ENCODE measurements around the gene LNX1.

LNX1 gene

GRCh38 chr4:53595204-53595603, 3.9 kb upstream of the LNX1 start:
- H3K4me3 ChIP-seq (ENCODE audit: low read depth, low read length) = no peak overlapping the region
- DNase-seq (ENCODE audit: low read depth) = no peak
- TF ChIP-seq, protein P1, sequence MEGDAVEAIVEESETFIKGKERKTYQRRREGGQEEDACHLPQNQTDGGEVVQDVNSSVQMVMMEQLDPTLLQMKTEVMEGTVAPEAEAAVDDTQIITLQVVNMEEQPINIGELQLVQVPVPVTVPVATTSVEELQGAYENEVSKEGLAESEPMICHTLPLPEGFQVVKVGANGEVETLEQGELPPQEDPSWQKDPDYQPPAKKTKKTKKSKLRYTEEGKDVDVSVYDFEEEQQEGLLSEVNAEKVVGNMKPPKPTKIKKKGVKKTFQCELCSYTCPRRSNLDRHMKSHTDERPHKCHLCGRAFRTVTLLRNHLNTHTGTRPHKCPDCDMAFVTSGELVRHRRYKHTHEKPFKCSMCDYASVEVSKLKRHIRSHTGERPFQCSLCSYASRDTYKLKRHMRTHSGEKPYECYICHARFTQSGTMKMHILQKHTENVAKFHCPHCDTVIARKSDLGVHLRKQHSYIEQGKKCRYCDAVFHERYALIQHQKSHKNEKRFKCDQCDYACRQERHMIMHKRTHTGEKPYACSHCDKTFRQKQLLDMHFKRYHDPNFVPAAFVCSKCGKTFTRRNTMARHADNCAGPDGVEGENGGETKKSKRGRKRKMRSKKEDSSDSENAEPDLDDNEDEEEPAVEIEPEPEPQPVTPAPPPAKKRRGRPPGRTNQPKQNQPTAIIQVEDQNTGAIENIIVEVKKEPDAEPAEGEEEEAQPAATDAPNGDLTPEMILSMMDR (IDR thresholded peaks at IDR 0.05; ENCODE audit: low read depth, low read length, missing control alignments) = no peak

DNA sequence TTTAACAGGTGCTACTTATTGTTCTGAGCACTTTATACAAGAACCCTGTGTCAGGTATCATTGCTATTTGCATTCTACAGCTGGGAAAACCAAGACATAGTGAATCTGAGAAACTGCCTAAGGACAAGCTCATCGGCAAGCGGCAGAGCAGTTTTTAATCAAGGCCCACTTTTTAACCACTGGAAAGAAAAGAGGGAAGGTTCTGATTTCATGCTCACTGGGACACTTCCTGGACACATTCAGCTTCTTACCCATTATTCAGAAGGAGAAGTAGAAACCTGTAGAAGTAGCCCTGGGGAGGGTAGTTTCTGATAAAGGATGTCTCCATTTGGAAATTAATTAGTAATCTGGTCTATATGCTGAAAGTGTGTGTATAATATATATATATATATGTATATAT, 2.5 kb upstream of the LNX1 start:
- no peak overlapping the region for H3K4me3 ChIP-seq (ENCODE audit: low read depth, low read length)
- DNase-seq (ENCODE audit: low read depth) = no peak
- TF ChIP-seq, protein P1 (IDR thresholded peaks at IDR 0.05; ENCODE audit: low read depth, low read length, missing control alignments) = no peak

- H3K4me3 ChIP-seq (ENCODE audit: low read depth, low read length) = peak overlapping the region; percentile 11; the same call in 1 of the 2 replicates
- TF ChIP-seq, protein P1 (IDR thresholded peaks at IDR 0.05; ENCODE audit: low read depth, low read length, missing control alignments) = no peak
- DNase-seq (ENCODE audit: low read depth) = no peak
These were observed 1.6 kb upstream of the LNX1 start for GRCh38 chr4:53592686-53593501.

GRCh38 chr4:53592122-53592521, 836 bp upstream of the LNX1 start:
- no peak for DNase-seq (ENCODE audit: low read depth)
- H3K4me3 ChIP-seq (ENCODE audit: low read depth, low read length) = no peak overlapping the region
- TF ChIP-seq, protein P1 (IDR thresholded peaks at IDR 0.05; ENCODE audit: low read depth, low read length, missing control alignments) = no peak

GRCh38 chr4:53590187-53590586, 1.1 kb downstream of the LNX1 start:
- TF ChIP-seq, protein P1 (IDR thresholded peaks at IDR 0.05; ENCODE audit: low read depth, low read length, missing control alignments) = no peak
- no peak for DNase-seq (ENCODE audit: low read depth)
- no peak overlapping the region for H3K4me3 ChIP-seq (ENCODE audit: low read depth, low read length)

GRCh38 chr4:53589511-53589910, 1.8 kb downstream of the LNX1 start:
- no peak overlapping the region for H3K4me3 ChIP-seq (ENCODE audit: low read depth, low read length)
- DNase-seq (ENCODE audit: low read depth) = no peak
- TF ChIP-seq, protein P1 (IDR thresholded peaks at IDR 0.05; ENCODE audit: low read depth, low read length, missing control alignments) = no peak

- TF ChIP-seq, protein P1 (IDR thresholded peaks at IDR 0.05; ENCODE audit: low read depth, low read length, missing control alignments) = no peak
- no peak for DNase-seq (ENCODE audit: low read depth)
- no peak overlapping the region for H3K4me3 ChIP-seq (ENCODE audit: low read depth, low read length)
These were observed 4.2 kb downstream of the LNX1 start for GRCh38 chr4:53587135-53587534.

Measured in GM12864 (cell line).